Loucy (cell line): Measurements from ENCODE around the gene RHOF.

Experiments used
- H2AFZ ChIP-seq: fragments of 200-600 bp; sonication (generic); 2 replicates; pipeline ENCODE4 v1.6.0; 2016; ENCODE audit warnings: antibody characterized with exemption, mild to moderate bottlenecking, low read length, moderate library complexity
- H3F3A ChIP-seq: fragments of 200-600 bp; 2 replicates; pipeline ENCODE4 v1.6.0; 2016; ENCODE audit warnings: antibody characterized with exemption, low read depth, mild to moderate bottlenecking
- H3K27me3 ChIP-seq: fragments of 200-600 bp; sonication (generic); 2 replicates; pipeline ENCODE4 v1.6.1; 2014; ENCODE audit warnings: low read length, mild to moderate bottlenecking; ENCODE audit not compliant: insufficient read depth, poor library complexity, severe bottlenecking
- H3K36me3 ChIP-seq: fragments of 200-600 bp; sonication (generic); 2 replicates; pipeline ENCODE4 v1.6.1; 2016; ENCODE audit warnings: low read length; ENCODE audit not compliant: insufficient read depth
- H3K4me1 ChIP-seq: fragments of 200-600 bp; sonication (generic); 2 replicates; pipeline ENCODE4 v1.5.1; 2014; ENCODE audit warnings: low read length, mild to moderate bottlenecking; ENCODE audit not compliant: insufficient read depth, poor library complexity, severe bottlenecking
- H3K4me2 ChIP-seq: fragments of 200-600 bp; sonication (generic); 2 replicates; pipeline ENCODE4 v1.6.0; 2014; ENCODE audit warnings: antibody characterized with exemption, low read length, low read depth, mild to moderate bottlenecking; ENCODE audit not compliant: poor library complexity, severe bottlenecking
- H3K4me3 ChIP-seq: fragments of 200-600 bp; sonication (generic); 2 replicates; pipeline ENCODE4 v1.5.1; 2014; ENCODE audit warnings: low read length, mild to moderate bottlenecking, mixed read lengths; ENCODE audit not compliant: poor library complexity, severe bottlenecking
- H3K79me2 ChIP-seq: fragments of 200-600 bp; sonication (generic); 2 replicates; pipeline ENCODE4 v1.6.1; 2014; ENCODE audit warnings: low read length; ENCODE audit not compliant: insufficient read depth
- H3K9ac ChIP-seq: fragments of 200-600 bp; sonication (generic); 2 replicates; pipeline ENCODE4 v1.6.0; 2014; ENCODE audit warnings: mild to moderate bottlenecking, low read depth, low read length, moderate library complexity; ENCODE audit not compliant: poor library complexity, severe bottlenecking
- H3K9me2 ChIP-seq: fragments of 200-600 bp; sonication (generic); replicated peaks from 2 replicates; pipeline ENCODE4 v1.6.1; 2016; ENCODE audit warnings: low read depth, low read length, mixed read lengths
- H3K9me3 ChIP-seq: fragments of 200-600 bp; sonication (generic); 2 replicates; pipeline ENCODE4 v1.6.1; 2014; ENCODE audit warnings: mild to moderate bottlenecking, antibody characterized with exemption, low read length, low read depth; ENCODE audit not compliant: insufficient read depth
- H4K20me1 ChIP-seq: fragments of 200-600 bp; sonication (generic); 2 replicates; pipeline ENCODE4 v1.6.0; 2014; ENCODE audit warnings: antibody characterized with exemption, low read length, mild to moderate bottlenecking; ENCODE audit not compliant: insufficient read depth, poor library complexity, severe bottlenecking
- EZH2phosphoT487 ChIP-seq: fragments of 200-600 bp; IDR thresholded peaks from 2 replicates; pipeline ENCODE4 v1.6.1; 2018; ENCODE audit warnings: antibody characterized with exemption, mild to moderate bottlenecking, moderate library complexity, borderline replicate concordance
- TF ChIP-seq, protein P1 (sequence below): fragments of 200-600 bp; sonication (generic); conservative IDR thresholded peaks from 2 replicates; pipeline ENCODE4 v1.5.1; 2014; ENCODE audit warnings: mild to moderate bottlenecking, antibody characterized with exemption, low read length

RHOF gene

DNA sequence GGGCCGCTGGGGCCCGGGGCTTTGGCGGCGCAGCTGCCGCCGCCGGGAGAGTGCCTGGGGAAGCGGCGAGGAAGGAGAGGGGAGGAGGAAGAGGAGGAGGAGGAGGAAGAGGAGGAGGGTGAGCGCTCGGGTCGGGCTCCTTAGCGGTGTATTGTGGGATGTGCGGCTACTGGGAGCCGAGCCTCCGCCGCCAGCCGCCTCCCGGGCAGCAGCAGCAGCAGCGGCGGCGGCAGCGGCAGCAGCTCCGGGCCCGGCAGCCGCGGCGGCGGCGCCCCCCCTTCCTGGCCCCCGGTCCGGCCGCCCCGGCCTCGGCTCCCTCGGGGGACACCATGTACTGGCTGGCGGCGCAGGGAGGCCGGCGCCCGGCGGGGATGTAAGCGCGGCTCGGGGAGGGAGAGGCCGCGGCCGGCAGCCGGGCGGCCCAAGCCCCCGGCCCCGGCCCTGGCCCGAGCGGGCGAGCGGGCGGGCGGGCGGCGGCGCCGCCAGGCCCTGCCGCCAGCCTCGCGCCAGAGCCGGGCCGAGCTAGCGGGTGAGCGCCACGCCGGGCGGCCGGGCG, 10.5 kb upstream of the RHOF start, which contains the start of gene SETD1B:
SETD1B (plus strand) TSS at position 149 of the 556 bp plus-strand sequence. CDS start 729 bp downstream, outside the sequence.
- H3K4me1 ChIP-seq = peaks cover 30% of the 10 kb centered on the region
- peak within 1 kb of the TSS; percentile 94 for H3K4me3 ChIP-seq
- H3K9me3 ChIP-seq = no peaks in the 10 kb centered on the region
- peaks cover 85% of the 10 kb centered on the region for H3K79me2 ChIP-seq
- 0 out of 2 replicates have a peak within 1 kb of the TSS, but pooled peaks have one; percentile 26 for H2AFZ ChIP-seq
- TF ChIP-seq EZH2phosphoT487 = no peak
- TF ChIP-seq, protein P1, sequence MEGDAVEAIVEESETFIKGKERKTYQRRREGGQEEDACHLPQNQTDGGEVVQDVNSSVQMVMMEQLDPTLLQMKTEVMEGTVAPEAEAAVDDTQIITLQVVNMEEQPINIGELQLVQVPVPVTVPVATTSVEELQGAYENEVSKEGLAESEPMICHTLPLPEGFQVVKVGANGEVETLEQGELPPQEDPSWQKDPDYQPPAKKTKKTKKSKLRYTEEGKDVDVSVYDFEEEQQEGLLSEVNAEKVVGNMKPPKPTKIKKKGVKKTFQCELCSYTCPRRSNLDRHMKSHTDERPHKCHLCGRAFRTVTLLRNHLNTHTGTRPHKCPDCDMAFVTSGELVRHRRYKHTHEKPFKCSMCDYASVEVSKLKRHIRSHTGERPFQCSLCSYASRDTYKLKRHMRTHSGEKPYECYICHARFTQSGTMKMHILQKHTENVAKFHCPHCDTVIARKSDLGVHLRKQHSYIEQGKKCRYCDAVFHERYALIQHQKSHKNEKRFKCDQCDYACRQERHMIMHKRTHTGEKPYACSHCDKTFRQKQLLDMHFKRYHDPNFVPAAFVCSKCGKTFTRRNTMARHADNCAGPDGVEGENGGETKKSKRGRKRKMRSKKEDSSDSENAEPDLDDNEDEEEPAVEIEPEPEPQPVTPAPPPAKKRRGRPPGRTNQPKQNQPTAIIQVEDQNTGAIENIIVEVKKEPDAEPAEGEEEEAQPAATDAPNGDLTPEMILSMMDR = no peak
- H4K20me1 ChIP-seq = peaks cover 34% of the 10 kb centered on the region
- H3F3A ChIP-seq = peaks cover 6% of the 10 kb centered on the region; the same call in 1 of the 2 replicates
- H3K9ac ChIP-seq = peak within 1 kb of the TSS; percentile 100
- peak within 1 kb of the TSS; percentile 93 for H3K4me2 ChIP-seq
- no peaks in the 10 kb centered on the region for H3K36me3 ChIP-seq
- peaks cover 6% of the 10 kb centered on the region for H3K27me3 ChIP-seq
- no peaks in the 10 kb centered on the region for H3K9me2 ChIP-seq

DNA sequence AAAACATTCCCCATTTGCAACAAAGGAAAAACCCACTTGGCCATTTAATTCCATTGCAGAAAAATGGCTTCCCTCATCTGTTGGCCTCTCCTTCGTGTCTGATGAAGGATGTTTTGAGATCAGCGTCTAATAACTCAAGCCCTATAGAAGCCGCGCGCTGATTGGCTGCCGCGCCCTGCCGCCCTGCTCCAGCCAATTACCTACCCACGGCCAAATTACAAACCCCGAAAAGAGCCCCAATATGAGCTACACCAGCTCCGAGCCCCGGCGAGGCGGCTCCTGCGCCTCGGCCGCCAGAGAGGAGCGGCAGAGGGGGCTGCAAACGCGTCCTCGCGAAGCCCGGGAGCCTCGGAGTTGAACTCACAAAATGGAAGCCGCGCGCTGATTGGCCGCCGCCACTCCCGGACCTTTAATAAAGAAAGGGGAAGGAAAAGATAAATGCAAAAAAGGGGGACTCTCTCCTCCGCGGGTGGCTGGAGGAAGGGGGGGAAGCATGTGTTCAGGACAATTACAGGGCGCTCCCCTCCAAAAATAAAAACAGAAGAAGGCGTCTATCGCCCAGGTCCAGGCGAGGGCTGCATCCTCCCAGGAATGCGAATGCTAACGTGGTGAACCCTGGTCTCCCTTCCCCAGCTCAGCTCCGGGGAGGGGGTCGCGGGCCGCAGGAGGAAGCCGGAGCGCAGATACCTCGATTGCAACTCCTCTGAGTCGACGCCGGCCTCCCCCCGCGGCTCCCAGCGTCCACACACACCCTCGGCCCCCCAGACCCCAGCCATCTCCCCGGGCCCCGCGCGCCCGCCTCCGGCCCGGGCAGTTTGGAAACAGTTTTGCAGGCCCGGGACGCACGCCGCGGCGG, 9.6 kb upstream of the RHOF start:
- Histone ChIP-seq H3K4me2 (peak overlapping the region; percentile 93), H3K27me3 (peaks cover 6% of the 10 kb centered on the region), H3K4me3 (peak overlapping the region; percentile 94), H3F3A (peaks cover 6% of the 10 kb centered on the region; the same call in 1 of the 2 replicates), H2AFZ (0 out of 2 replicates have a peak overlapping the region, but pooled peaks have one; percentile 7), H3K9ac (peak overlapping the region; percentile 100), H3K9me2 (no peaks in the 10 kb centered on the region), H3K9me3 (no peaks in the 10 kb centered on the region), H3K36me3 (0 out of 2 replicates have a peak, but pooled peaks cover 5% of the 10 kb centered on the region), H3K4me1 (peaks cover 38% of the 10 kb centered on the region), H3K79me2 (peaks cover 85% of the 10 kb centered on the region), H4K20me1 (peaks cover 37% of the 10 kb centered on the region)
- no peak for TF ChIP-seq EZH2phosphoT487
- TF ChIP-seq, protein P1 = no peak

DNA sequence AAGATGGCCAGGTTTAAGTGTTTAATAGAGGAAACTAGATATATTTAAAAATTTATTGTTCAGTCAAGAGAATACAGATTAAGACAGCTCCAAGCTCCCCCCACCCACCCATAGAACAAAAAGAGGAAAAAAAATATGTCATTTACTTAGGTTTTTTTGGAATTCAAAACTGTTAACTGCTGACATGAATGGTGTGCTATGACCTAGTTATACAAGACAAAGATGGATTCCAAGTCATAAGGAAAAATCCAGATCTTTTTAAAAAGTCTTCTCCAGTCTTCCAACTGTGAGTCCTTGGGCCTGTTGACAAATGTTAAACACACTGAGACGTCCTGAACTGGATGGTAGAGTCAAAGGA, 9.0 kb upstream of the RHOF start:
- H3K4me3 ChIP-seq = peak overlapping the region; percentile 94
- H3K4me2 ChIP-seq = peak overlapping the region; percentile 93
- peaks cover 41% of the 10 kb centered on the region for H3K4me1 ChIP-seq
- peaks cover 6% of the 10 kb centered on the region; the same call in 1 of the 2 replicates for H3F3A ChIP-seq
- H2AFZ ChIP-seq = no peak overlapping the region
- peaks cover 85% of the 10 kb centered on the region for H3K79me2 ChIP-seq
- H3K27me3 ChIP-seq = peaks cover 6% of the 10 kb centered on the region
- no peak for TF ChIP-seq EZH2phosphoT487
- TF ChIP-seq, protein P1 = no peak
- peak overlapping the region; percentile 100 for H3K9ac ChIP-seq
- no peaks in the 10 kb centered on the region for H3K9me2 ChIP-seq
- no peaks in the 10 kb centered on the region for H3K9me3 ChIP-seq
- 0 out of 2 replicates have a peak, but pooled peaks cover 5% of the 10 kb centered on the region for H3K36me3 ChIP-seq
- peaks cover 43% of the 10 kb centered on the region for H4K20me1 ChIP-seq
